NCI-H1092 (cell line): ENCODE data around the gene NTSR2.

Source experiments
- DNase-seq: peaks from one replicate; lab custom pipeline; 2025; lab: John Stamatoyannopoulos, UW

The NTSR2 gene

GRCh38 chr2:11657646-11658045, 12.3 kb downstream of the NTSR2 start:
- DNase-seq: no peak

- no peak for DNase-seq
Measured at GRCh38 chr2:11657195-11657594, 12.8 kb downstream of the NTSR2 start.

- no peak for DNase-seq
Measured at GRCh38 chr2:11656671-11657101, 13.3 kb downstream of the NTSR2 start.

- DNase-seq: no peak
Measured at GRCh38 chr2:11656252-11656651, 13.7 kb downstream of the NTSR2 start.

- DNase-seq: no peak
Measured at GRCh38 chr2:11655495-11655894, 14.5 kb downstream of the NTSR2 start.

GRCh38 chr2:11652553-11652952, 17.4 kb downstream of the NTSR2 start:
- DNase-seq: no peak

GRCh38 chr2:11651856-11652548, 18.0 kb downstream of the NTSR2 start:
- DNase-seq: no peak

- DNase-seq: no peak
Measured at GRCh38 chr2:11649093-11649492, 20.9 kb downstream of the NTSR2 start.

GRCh38 chr2:11647834-11648600, 22.0 kb downstream of the NTSR2 start:
- DNase-seq: no peak

GRCh38 chr2:11646530-11646929, 23.5 kb downstream of the NTSR2 start:
- no peak for DNase-seq

GRCh38 chr2:11644293-11644692, 25.7 kb downstream of the NTSR2 start:
- no peak for DNase-seq

GRCh38 chr2:11642972-11643371, 27.0 kb downstream of the NTSR2 start:
- DNase-seq: no peak

- no peak for DNase-seq
Measured at GRCh38 chr2:11640132-11640531, 29.9 kb downstream of the NTSR2 start.

- no peak for DNase-seq
Measured at GRCh38 chr2:11639503-11639902, 30.5 kb downstream of the NTSR2 start.

- no peak for DNase-seq
Measured at GRCh38 chr2:11637546-11637945, 32.4 kb downstream of the NTSR2 start.

- no peak for DNase-seq
Measured at GRCh38 chr2:11636593-11637295, 33.3 kb downstream of the NTSR2 start.

- DNase-seq: no peak
Measured at GRCh38 chr2:11635141-11635540, 34.9 kb downstream of the NTSR2 start.

GRCh38 chr2:11634584-11634983, 35.4 kb downstream of the NTSR2 start:
- no peak for DNase-seq

- no peak for DNase-seq
Measured at GRCh38 chr2:11633923-11634478, 36.0 kb downstream of the NTSR2 start.

GRCh38 chr2:11631462-11631861, 38.5 kb downstream of the NTSR2 start:
- no peak for DNase-seq

GRCh38 chr2:11630855-11631254, 39.1 kb downstream of the NTSR2 start:
- DNase-seq: no peak

- DNase-seq: no peak
Measured at GRCh38 chr2:11629851-11630250, 40.1 kb downstream of the NTSR2 start.

- DNase-seq: no peak
Measured at GRCh38 chr2:11629215-11629614, 40.8 kb downstream of the NTSR2 start.
